ENCODE data around the gene CALML5. TPM values are rescaled to one million over a fixed set of nuclear protein-coding genes. Genes with fewer than 3 reads are reported as not detected.

Gene CALML5
- total RNA-seq, 2 experiments from 2014 or later = not detected

DNA sequence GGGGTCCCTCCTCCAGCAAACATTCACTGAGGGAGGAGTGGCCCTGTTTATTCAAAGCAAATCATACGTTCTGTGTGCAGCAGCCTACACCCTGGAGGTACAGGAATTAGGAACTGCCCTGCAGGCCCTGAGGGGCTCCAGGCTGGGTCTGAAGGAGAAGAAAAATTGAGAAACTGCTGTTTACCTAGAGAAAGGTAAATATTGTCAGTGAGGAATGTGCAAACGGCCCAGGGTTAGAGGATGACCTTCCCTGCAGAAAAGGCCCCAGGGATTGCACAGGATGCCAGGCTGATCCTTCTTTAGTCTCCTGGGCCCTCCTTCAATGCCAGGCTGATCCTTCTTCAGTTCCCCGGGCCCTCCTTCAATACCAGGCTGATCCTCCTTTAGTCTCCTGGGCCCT, 5.7 kb downstream of the CALML5 start:
- no peak for TF ChIP-seq EZH2phosphoT487 (IDR thresholded peaks at IDR 0.05; ENCODE audit: borderline replicate concordance, low read depth, low read length)
- TF ChIP-seq, protein P1, sequence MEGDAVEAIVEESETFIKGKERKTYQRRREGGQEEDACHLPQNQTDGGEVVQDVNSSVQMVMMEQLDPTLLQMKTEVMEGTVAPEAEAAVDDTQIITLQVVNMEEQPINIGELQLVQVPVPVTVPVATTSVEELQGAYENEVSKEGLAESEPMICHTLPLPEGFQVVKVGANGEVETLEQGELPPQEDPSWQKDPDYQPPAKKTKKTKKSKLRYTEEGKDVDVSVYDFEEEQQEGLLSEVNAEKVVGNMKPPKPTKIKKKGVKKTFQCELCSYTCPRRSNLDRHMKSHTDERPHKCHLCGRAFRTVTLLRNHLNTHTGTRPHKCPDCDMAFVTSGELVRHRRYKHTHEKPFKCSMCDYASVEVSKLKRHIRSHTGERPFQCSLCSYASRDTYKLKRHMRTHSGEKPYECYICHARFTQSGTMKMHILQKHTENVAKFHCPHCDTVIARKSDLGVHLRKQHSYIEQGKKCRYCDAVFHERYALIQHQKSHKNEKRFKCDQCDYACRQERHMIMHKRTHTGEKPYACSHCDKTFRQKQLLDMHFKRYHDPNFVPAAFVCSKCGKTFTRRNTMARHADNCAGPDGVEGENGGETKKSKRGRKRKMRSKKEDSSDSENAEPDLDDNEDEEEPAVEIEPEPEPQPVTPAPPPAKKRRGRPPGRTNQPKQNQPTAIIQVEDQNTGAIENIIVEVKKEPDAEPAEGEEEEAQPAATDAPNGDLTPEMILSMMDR (conservative IDR thresholded peaks at IDR 0.05; ENCODE audit: low read length) = no peak
- CTCF ChIA-PET (ENCODE audit: unreplicated experiment) = no interaction called here
- DNase-seq (ENCODE audit: low spot score) = no peak

DNA sequence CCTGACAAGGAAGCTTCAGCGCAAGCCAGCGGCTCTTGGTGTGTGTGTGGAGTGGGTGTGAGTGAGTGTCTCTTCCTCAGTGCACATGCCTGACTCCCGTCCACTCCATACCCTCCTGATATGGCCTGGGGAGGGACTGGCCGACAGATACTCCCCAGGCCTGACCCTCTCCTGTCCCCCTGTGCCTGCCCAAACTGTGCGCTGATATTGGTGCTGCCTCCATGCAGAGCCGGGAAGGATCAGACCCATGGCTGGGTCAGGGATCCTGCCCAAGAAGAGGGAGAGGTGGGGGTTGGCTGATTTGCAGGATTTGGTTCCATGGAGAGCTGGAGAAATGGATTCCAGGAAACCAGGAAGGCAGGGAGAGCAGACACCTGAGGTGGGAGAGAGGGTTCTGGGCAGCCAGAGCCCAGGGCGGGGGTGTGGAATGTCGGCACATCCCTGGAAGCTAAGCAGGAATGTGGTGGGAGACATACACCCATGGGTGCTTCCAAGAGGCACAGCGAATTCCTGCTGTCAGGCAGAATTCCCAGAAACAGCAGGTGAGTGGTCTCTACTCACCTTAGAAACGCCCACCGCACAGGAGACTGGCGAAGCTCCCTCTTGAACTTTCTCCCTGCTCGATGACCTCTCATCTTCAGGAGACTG, 6.3 kb downstream of the CALML5 start:
- CTCF ChIA-PET (ENCODE audit: unreplicated experiment) = no interaction called here
- Histone ChIP-seq H3K4me3 (ENCODE audit: low read depth, low read length, poor library complexity, severe bottlenecking) (no peak overlapping the region), H3K36me3 (ENCODE audit: insufficient read depth, low read length) (no peaks in the 10 kb centered on the region), H3K9me3 (ENCODE audit: low read length) (no peaks in the 10 kb centered on the region), H3K79me2 (ENCODE audit: insufficient read depth, low read depth, low read length) (no peaks in the 10 kb centered on the region), H4K20me1 (ENCODE audit: insufficient read depth, low read length) (no peaks in the 10 kb centered on the region), H2AFZ (ENCODE audit: low read length) (no peak overlapping the region), H3K4me1 (ENCODE audit: insufficient read depth, low read length, poor library complexity, severe bottlenecking) (no peaks in the 10 kb centered on the region), H3K27ac (ENCODE audit: low read depth, low read length, poor library complexity, severe bottlenecking) (no peak overlapping the region), H3K4me2 (ENCODE audit: low read length) (no peak overlapping the region), H3K9me2 (ENCODE audit: insufficient read depth, low read length) (no peaks in the 10 kb centered on the region)
- no TSS peak for BruUV-seq (replicated peaks)
- POLR2A ChIA-PET = interaction anchor here (0.6 kb wide), 1 partner anchor 16 kb away, joined by 3 read pairs; no protein-coding TSS in a partner anchor
- TF ChIP-seq, protein P1 (conservative IDR thresholded peaks at IDR 0.05; ENCODE audit: low read length) = no peak
- TF ChIP-seq EZH2phosphoT487 (IDR thresholded peaks at IDR 0.05; ENCODE audit: borderline replicate concordance, low read depth, low read length) = no peak
- intact Hi-C loops (cut with micrococcal nuclease; ENCODE audit: unreplicated experiment) = no loop called here
- DNase-seq (ENCODE audit: low spot score) = no peak

More for the DNA sequence above, 5.7 kb downstream of the CALML5 start:
- Histone ChIP-seq H3K4me3 (ENCODE audit: low read depth, low read length, poor library complexity, severe bottlenecking) (no peak overlapping the region), H3K9me3 (ENCODE audit: low read length) (no peaks in the 10 kb centered on the region), H4K20me1 (ENCODE audit: insufficient read depth, low read length) (no peaks in the 10 kb centered on the region), H3K79me2 (ENCODE audit: insufficient read depth, low read depth, low read length) (no peaks in the 10 kb centered on the region), H3K4me1 (ENCODE audit: insufficient read depth, low read length, poor library complexity, severe bottlenecking) (no peaks in the 10 kb centered on the region), H3K9me2 (ENCODE audit: insufficient read depth, low read length) (no peaks in the 10 kb centered on the region), H3K36me3 (ENCODE audit: insufficient read depth, low read length) (no peaks in the 10 kb centered on the region), H3K4me2 (ENCODE audit: low read length) (no peak overlapping the region), H3K27ac (ENCODE audit: low read depth, low read length, poor library complexity, severe bottlenecking) (no peak overlapping the region), H2AFZ (ENCODE audit: low read length) (no peak overlapping the region)
- BruUV-seq (replicated peaks) = no TSS peak
- POLR2A ChIA-PET = no interaction called here
- intact Hi-C loops (cut with micrococcal nuclease; ENCODE audit: unreplicated experiment) = no loop called here

DNA sequence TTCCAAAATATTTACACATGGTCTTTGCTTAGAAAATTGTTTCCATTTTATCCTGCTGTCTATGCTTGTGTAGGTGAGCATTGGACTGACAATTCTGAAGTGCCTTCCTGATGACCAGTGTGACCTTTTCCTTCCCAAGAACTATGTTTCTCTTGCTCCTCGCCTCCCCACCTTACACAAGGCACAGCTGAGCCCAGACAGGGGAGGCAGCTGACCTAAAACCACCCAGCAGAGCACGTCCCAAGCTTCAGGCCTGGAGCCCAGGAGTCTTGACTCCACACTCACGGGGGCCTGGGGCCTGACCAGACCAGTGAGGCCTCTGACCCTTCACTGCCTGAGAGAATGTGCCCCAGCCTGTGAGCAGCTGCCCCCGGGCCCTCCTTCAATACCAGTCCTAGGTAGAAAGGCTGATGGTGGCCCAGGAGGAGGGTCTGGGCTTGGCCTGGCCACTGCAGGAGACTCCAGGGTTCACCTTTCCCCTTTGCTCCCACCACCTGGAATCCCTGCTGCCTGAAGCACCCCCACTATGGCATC, 7.0 kb downstream of the CALML5 start:
- BruUV-seq (replicated peaks) = no TSS peak
- Histone ChIP-seq H3K4me2 (ENCODE audit: low read length) (no peak overlapping the region), H3K9me2 (ENCODE audit: insufficient read depth, low read length) (no peaks in the 10 kb centered on the region), H3K4me1 (ENCODE audit: insufficient read depth, low read length, poor library complexity, severe bottlenecking) (peaks cover 2% of the 10 kb centered on the region), H3K4me3 (ENCODE audit: low read depth, low read length, poor library complexity, severe bottlenecking) (no peak overlapping the region), H3K27ac (ENCODE audit: low read depth, low read length, poor library complexity, severe bottlenecking) (no peak overlapping the region), H3K36me3 (ENCODE audit: insufficient read depth, low read length) (no peaks in the 10 kb centered on the region), H3K79me2 (ENCODE audit: insufficient read depth, low read depth, low read length) (no peaks in the 10 kb centered on the region), H3K9me3 (ENCODE audit: low read length) (no peaks in the 10 kb centered on the region), H2AFZ (ENCODE audit: low read length) (no peak overlapping the region), H4K20me1 (ENCODE audit: insufficient read depth, low read length) (no peaks in the 10 kb centered on the region)
- TF ChIP-seq EZH2phosphoT487 (IDR thresholded peaks at IDR 0.05; ENCODE audit: borderline replicate concordance, low read depth, low read length) = no peak
- TF ChIP-seq, protein P1 (conservative IDR thresholded peaks at IDR 0.05; ENCODE audit: low read length) = no peak
- ChIA-PET CTCF (ENCODE audit: unreplicated experiment) (no interaction called here), POLR2A (no interaction called here)
- intact Hi-C loops (cut with micrococcal nuclease; ENCODE audit: unreplicated experiment) = no loop called here
- no peak for DNase-seq (ENCODE audit: low spot score)
